K562 (cell line): ENCODE measurements around the gene GLB1L. TPM values are rescaled to one million over a fixed set of nuclear protein-coding genes. Genes with fewer than 3 reads are reported as not detected.

Experiments
- ATAC-seq: fragments of 200-7000 bp; cut with Tn5 transposase; 3 replicates; pipeline ENCODE4 v1.9.1; 2020; ENCODE audit warnings: moderate library complexity
- BruUV-seq: library from RNA; stranded (reverse); fragments of 400-500 nt; replicated peaks from 2 replicates; lab custom pipeline; 2021; lab: Mats Ljungman, UMichigan
- CTCF ChIA-PET: fragments of 300-600 bp; formaldehyde crosslinking; extraction: SDS; loops from one replicate; lab custom pipeline; 2021; ENCODE audit warnings: low intra/inter-chr PET ratio; lab: Yijun Ruan, JAX
- POLR2A ChIA-PET: fragments of 300-600, 350-650 bp; sonication (Branson Sonifier 250); formaldehyde crosslinking; extraction: SDS; loops from one replicate; lab custom pipeline; 2021; ENCODE audit warnings: antibody characterized with exemption, inconsistent platforms; lab: Yijun Ruan, JAX
- DNase-seq, 4 experiments: peaks; one replicate each; pipeline versions ENCODE4 v3.0.0 to v3.0.0-alpha.2; 2011 to 2018; ENCODE audit warnings: low spot score in 3 of 4, mixed read lengths in 3 of 4; ENCODE audit errors: extremely low read depth in 1 of 4
- FAIRE-seq: peaks from 2 replicates; lab custom pipeline; 2011; peaks lifted over from hg19 to GRCh38; lab: Jason Lieb, UNC
- H2AFZ ChIP-seq: 2 replicates; pipeline ENCODE4 v1.6.0; 2011; ENCODE audit warnings: low read depth, low read length, control low read depth, inconsistent platforms
- H3K27ac ChIP-seq: fragments of 200-600 bp; 3 replicates; pipeline ENCODE4 v1.8.0; 2011; ENCODE audit warnings: low read depth, mild to moderate bottlenecking, control low read depth, inconsistent platforms, low read length, moderate library complexity, mixed read lengths; ENCODE audit errors: extremely low read depth
- H3K27me3 ChIP-seq, 2 experiments: fragments of 300-600 bp in 1 of 2; 2 replicates in 1 of 2; 3 replicates in 1 of 2; pipeline versions ENCODE4 v1.6.0 to v1.8.0; 2011; ENCODE audit warnings: inconsistent platforms in 2 of 2, low read length in 2 of 2, mild to moderate bottlenecking in 1 of 2, mixed read lengths in 1 of 2, moderate library complexity in 1 of 2; ENCODE audit not compliant: control insufficient read depth in 2 of 2, insufficient read depth in 2 of 2
- H3K36me3 ChIP-seq: fragments of 300-600 bp; 3 replicates; pipeline ENCODE4 v1.8.0; 2011; ENCODE audit warnings: mild to moderate bottlenecking, low read length, inconsistent platforms; ENCODE audit not compliant: control insufficient read depth, insufficient read depth
- H3K4me1 ChIP-seq, 2 experiments: fragments of 200-600 bp in 1 of 2; replicated peaks in 1 of 2; 2 replicates in 1 of 2; 3 replicates in 1 of 2; pipeline versions ENCODE4 v1.5.1 to v1.8.0; 2011; ENCODE audit warnings: inconsistent platforms in 2 of 2, low read length in 2 of 2, mild to moderate bottlenecking in 1 of 2, mixed read lengths in 1 of 2, moderate library complexity in 1 of 2; ENCODE audit not compliant: control insufficient read depth in 2 of 2, insufficient read depth in 2 of 2
- H3K4me2 ChIP-seq: 2 replicates; pipeline ENCODE4 v1.6.1; 2011; ENCODE audit warnings: low read length, control low read depth, inconsistent platforms, mixed read lengths; ENCODE audit not compliant: insufficient read depth
- H3K4me3 ChIP-seq: fragments of 200-600 bp; sonication (generic), shearing (Covaris generic); 2 replicates; pipeline ENCODE4 v1.5.1; 2016; ENCODE audit warnings: control low read depth, inconsistent platforms
- H3K79me2 ChIP-seq: fragments of 200-600 bp; 3 replicates; pipeline ENCODE4 v1.8.0; 2011; ENCODE audit warnings: low read length, inconsistent platforms; ENCODE audit not compliant: control insufficient read depth, insufficient read depth
- H3K9ac ChIP-seq, 2 experiments: 2 replicates each; pipeline versions ENCODE4 v1.6.0 to v1.6.1; 2011; ENCODE audit warnings: low read depth in 2 of 2, low read length in 2 of 2, control low read depth in 1 of 2, inconsistent platforms in 1 of 2, mild to moderate bottlenecking in 1 of 2, mixed read lengths in 1 of 2; ENCODE audit not compliant: insufficient read depth in 1 of 2
- H3K9me1 ChIP-seq: one replicate; pipeline ENCODE4 v1.6.0; 2011; ENCODE audit warnings: inconsistent platforms, mild to moderate bottlenecking, low read length, moderate library complexity; ENCODE audit not compliant: control insufficient read depth, insufficient read depth
- H3K9me3 ChIP-seq: replicated peaks from 2 replicates; pipeline ENCODE4 v1.5.1; 2011; ENCODE audit warnings: low read depth, low read length, inconsistent platforms; ENCODE audit not compliant: control insufficient read depth, insufficient read depth
- H4K20me1 ChIP-seq: replicated peaks from 2 replicates; pipeline ENCODE4 v1.6.1; 2011; ENCODE audit warnings: low read length, inconsistent platforms, mixed read lengths; ENCODE audit not compliant: control insufficient read depth, insufficient read depth
- GTF2E2 ChIP-seq: fragments of 200-800 bp; sonication (Bioruptor generic); IDR thresholded peaks from 2 replicates; pipeline ENCODE4 v1.6.1; 2016; ENCODE audit warnings: missing genetic modification characterization, missing compliant biosample characterization
- HCFC1 ChIP-seq: IDR thresholded peaks from 2 replicates; pipeline ENCODE4 v1.6.1; 2012; ENCODE audit warnings: low read depth, low read length, improper control_type of control experiment
- LCOR ChIP-seq: sonication (generic); formaldehyde crosslinking; IDR thresholded peaks from 2 replicates; pipeline ENCODE4 v1.8.0; 2022; ENCODE audit warnings: mild to moderate bottlenecking, missing genetic modification reagents
- NR2C1 ChIP-seq, 2 experiments: fragments of 450-650 bp; IDR thresholded peaks; 2 replicates each; pipeline ENCODE4 v1.6.1; 2017; ENCODE audit warnings: mild to moderate bottlenecking in 2 of 2, antibody characterized with exemption in 1 of 2, inconsistent platforms in 1 of 2, missing compliant biosample characterization in 1 of 2, missing genetic modification characterization in 1 of 2
- PKNOX1 ChIP-seq: fragments of 450-650 bp; IDR thresholded peaks from 2 replicates; pipeline ENCODE4 v1.6.1; 2016
- POU5F1 ChIP-seq: fragments of 150-350 bp; IDR thresholded peaks from 2 replicates; pipeline ENCODE4 v1.6.1; 2014; ENCODE audit warnings: borderline replicate concordance, low read length, low read depth, mild to moderate bottlenecking; ENCODE audit not compliant: partially characterized antibody
- SIX5 ChIP-seq, 2 experiments: IDR thresholded peaks; 2 replicates each; pipeline ENCODE4 v1.6.1; 2011; ENCODE audit warnings: low read length in 2 of 2, borderline replicate concordance in 1 of 2, low read depth in 1 of 2, mild to moderate bottlenecking in 1 of 2, moderate library complexity in 1 of 2; ENCODE audit not compliant: insufficient read depth in 1 of 2
- SRSF9 ChIP-seq: fragments of 200-400 bp; formaldehyde crosslinking; IDR thresholded peaks from 2 replicates; pipeline ENCODE4 v1.6.1; 2017; ENCODE audit warnings: low read depth, low read length, borderline replicate concordance
- ZNF143 ChIP-seq: sonication (generic); formaldehyde crosslinking; IDR thresholded peaks from 2 replicates; pipeline ENCODE4 v1.9.0; 2022; ENCODE audit warnings: mild to moderate bottlenecking, missing genetic modification reagents
- ZNF197 ChIP-seq: fragments of 200-800 bp; sonication (Bioruptor generic); IDR thresholded peaks from 2 replicates; pipeline ENCODE4 v1.6.1; 2016; ENCODE audit warnings: low read depth, missing genetic modification characterization, missing compliant biosample characterization
- ZNF644 ChIP-seq: fragments of 200-800 bp; sonication (Bioruptor generic); IDR thresholded peaks from 2 replicates; pipeline ENCODE4 v1.6.1; 2016; ENCODE audit warnings: low read depth, missing genetic modification characterization, missing compliant biosample characterization
- ZNF766 ChIP-seq: fragments of 200-800 bp; sonication (Bioruptor generic); conservative IDR thresholded peaks from 2 replicates; pipeline ENCODE4 v1.6.1; 2016; ENCODE audit warnings: missing genetic modification characterization, missing compliant biosample characterization
- WGBS: fragments of 100-300 bp; shearing (Covaris generic); methylation state at CpG from one replicate; pipeline ENCODE4 v1.1.6; 2016; ENCODE audit warnings: low coverage, mixed read lengths; ENCODE audit not compliant: insufficient coverage; ENCODE audit errors: missing lambda C conversion rate; 5-methylcytosine and 5-hydroxymethylcytosine counted together
- in situ Hi-C: fragments of 300-500 bp; cut with MboI; formaldehyde crosslinking; loops from 4 replicates; pipeline ENCODE4 v1.15.0; 2018; ENCODE audit warnings: inconsistent platforms, mixed read lengths
- intact Hi-C: fragments of 100-400 bp; cut with micrococcal nuclease; formaldehyde crosslinking; loops from 2 replicates; pipeline ENCODE4 v1.14.2; 2022
- polyA plus RNA-seq, 8 experiments: library from polyadenylated mRNA; depleted of rRNA in 4 of 8; stranded (reverse) in 5 of 8; unstranded in 3 of 8; fragments of >200 nt; fragmentation: Nextera tagmentation in 2 of 8; fragmentation: Illumina TruSeq in 1 of 8; extraction: Ambion mirVana in 2 of 8; extraction: Trizol in 1 of 8; gene quantifications; 2 replicates each; pipeline versions ENCODE4 v1.2.1 to v1.2.3, GENCODE V29; 2011 to 2014; ENCODE audit warnings: inconsistent platforms in 1 of 8, missing spikeins in 1 of 8
- total RNA-seq, 7 experiments: library from RNA; depleted of rRNA in 6 of 7; stranded (reverse); fragments of >200 nt in 6 of 7; fragmentation: Illumina TruSeq in 2 of 7; extraction: Trizol in 2 of 7; gene quantifications; 2 replicates each; pipeline versions ENCODE4 v1.2.1 to v1.2.3, GENCODE V29; 2011 to 2021; ENCODE audit warnings: low replicate concordance in 1 of 7
- TF ChIP-seq, protein P1 (sequence below), 2 experiments: IDR thresholded peaks in 1 of 2; conservative IDR thresholded peaks in 1 of 2; 2 replicates each; pipeline ENCODE4 v1.6.1; 2016; ENCODE audit warnings: low read depth in 2 of 2, mild to moderate bottlenecking in 1 of 2, missing compliant biosample characterization in 1 of 2, missing genetic modification characterization in 1 of 2, moderate library complexity in 1 of 2
- TF ChIP-seq, protein P2 (sequence below): fragments of 250-450 bp; sonication (Bioruptor Pico); IDR thresholded peaks from 2 replicates; pipeline ENCODE4 v1.5.1; 2021; ENCODE audit warnings: mild to moderate bottlenecking

Gene GLB1L
- total and polyA plus RNA-seq, 9 of the 15 experiments (the other 6 are each of a cell fraction or from before 2014, with no cell fraction given) = 0.42 to 2.9 (median 2.5) TPM

DNA sequence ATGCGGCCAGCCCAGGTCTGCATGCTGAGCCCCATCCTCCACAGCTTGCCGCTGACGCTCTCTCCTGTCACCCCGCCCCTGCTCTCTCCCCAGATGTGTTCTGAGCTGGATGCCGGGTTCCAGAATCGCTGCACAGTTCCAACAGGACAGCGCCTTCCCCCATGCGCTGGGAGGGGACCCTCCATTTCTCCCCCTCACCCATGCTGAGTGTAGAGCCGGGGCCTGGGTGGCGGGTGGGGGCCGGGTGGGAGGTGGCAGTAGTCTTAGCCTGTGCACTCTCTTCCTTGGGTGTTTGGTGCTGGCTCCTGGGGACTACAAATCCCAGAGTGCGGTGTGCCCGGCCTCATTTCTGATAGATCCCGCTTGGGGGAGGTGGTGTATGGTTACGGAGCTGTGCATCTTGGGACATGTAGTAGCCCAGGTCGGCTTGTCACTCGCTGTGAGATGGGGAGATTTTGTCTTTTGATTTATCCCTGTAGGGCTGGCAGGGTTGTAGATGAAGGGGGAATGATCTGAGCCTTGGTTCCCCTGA, 40.7 kb upstream of the GLB1L start:
- ATAC-seq = peak; percentile 97
- Histone ChIP-seq H3K79me2 (no peaks in the 10 kb centered on the region), H3K27ac (no peak overlapping the region; the same call in 2 of the 3 replicates), H3K9ac (peak overlapping the region in 1 of 2 experiments; percentile 77; a peak in 2 of 4 replicates), H3K27me3 (no peaks in the 10 kb centered on the region), H4K20me1 (no peaks in the 10 kb centered on the region), H3K4me3 (no peak overlapping the region), H3K4me2 (peak overlapping the region; percentile 55), H2AFZ (peak overlapping the region; percentile 77), H3K9me1 (peaks cover 1% of the 10 kb centered on the region), H3K4me1 (peaks cover 44 to 78% of the 10 kb centered on the region in 2 experiments), H3K9me3 (no peaks in the 10 kb centered on the region), H3K36me3 (no peaks in the 10 kb centered on the region)
- no TSS peak for BruUV-seq
- ChIA-PET CTCF (no interaction called here), POLR2A (interaction anchor here (1.2 to 1.4 kb wide), 2 partner anchors 9 to 12 kb away, joined by 3 to 5 read pairs; no protein-coding TSS in a partner anchor)
- DNase-seq = peak; percentile 59 to 87 (median 75)
- WGBS = 23% methylated on average over 9 of the region's 17 CpGs
- in situ Hi-C loops (no loop called here), intact Hi-C loops (no loop called here)
- peak; percentile 95 for FAIRE-seq
- TF ChIP-seq ZNF143 (CRISPR knock-in tag) (peak; percentile 87), ZNF197 (0 out of 2 replicates have a peak, but pooled peaks have one; percentile 60), ZNF766 (CRISPR knock-in tag) (peak; percentile 70), ZNF644 (tag) (0 out of 2 replicates have a peak, but pooled peaks have one; percentile 40), PKNOX1 (peak; percentile 87), SRSF9 (no peak), NR2C1 (IDR thresholded peaks at IDR 0.05) (peak; percentile 29; the same call in 1 of the 2 replicates), NR2C1 (tag; IDR thresholded peaks at IDR 0.05) (peak; percentile 76), LCOR (CRISPR knock-in tag) (no peak), GTF2E2 (tag) (no peak), SIX5 (IDR thresholded peaks at IDR 0.05; ENCODE audit: borderline replicate concordance in 1 of 2, insufficient read depth in 1 of 2, low read depth in 1 of 2, low read length in 2 of 2) (peak; percentile 94 to 96), POU5F1 (peak; percentile 50), HCFC1 (peak; percentile 97)
- TF ChIP-seq, protein P1, sequence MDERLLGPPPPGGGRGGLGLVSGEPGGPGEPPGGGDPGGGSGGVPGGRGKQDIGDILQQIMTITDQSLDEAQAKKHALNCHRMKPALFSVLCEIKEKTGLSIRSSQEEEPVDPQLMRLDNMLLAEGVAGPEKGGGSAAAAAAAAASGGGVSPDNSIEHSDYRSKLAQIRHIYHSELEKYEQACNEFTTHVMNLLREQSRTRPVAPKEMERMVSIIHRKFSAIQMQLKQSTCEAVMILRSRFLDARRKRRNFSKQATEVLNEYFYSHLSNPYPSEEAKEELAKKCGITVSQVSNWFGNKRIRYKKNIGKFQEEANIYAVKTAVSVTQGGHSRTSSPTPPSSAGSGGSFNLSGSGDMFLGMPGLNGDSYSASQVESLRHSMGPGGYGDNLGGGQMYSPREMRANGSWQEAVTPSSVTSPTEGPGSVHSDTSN (CRISPR knock-in tag; IDR thresholded peaks at IDR 0.05; ENCODE audit: low read depth) = no peak
- TF ChIP-seq, protein P1 (tag; conservative IDR thresholded peaks at IDR 0.05; ENCODE audit: low read depth) = peak; percentile 75
- TF ChIP-seq, protein P2, sequence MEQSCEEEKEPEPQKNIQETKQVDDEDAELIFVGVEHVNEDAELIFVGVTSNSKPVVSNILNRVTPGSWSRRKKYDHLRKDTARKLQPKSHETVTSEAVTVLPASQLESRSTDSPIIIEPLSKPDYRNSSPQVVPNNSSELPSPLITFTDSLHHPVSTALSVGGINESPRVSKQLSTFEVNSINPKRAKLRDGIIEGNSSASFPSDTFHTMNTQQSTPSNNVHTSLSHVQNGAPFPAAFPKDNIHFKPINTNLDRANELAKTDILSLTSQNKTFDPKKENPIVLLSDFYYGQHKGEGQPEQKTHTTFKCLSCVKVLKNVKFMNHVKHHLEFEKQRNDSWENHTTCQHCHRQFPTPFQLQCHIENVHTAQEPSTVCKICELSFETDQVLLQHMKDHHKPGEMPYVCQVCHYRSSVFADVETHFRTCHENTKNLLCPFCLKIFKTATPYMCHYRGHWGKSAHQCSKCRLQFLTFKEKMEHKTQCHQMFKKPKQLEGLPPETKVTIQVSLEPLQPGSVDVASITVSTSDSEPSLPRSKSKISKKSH (CRISPR knock-in tag) = no peak
